Activated T-cell treated with anti-CD3 and anti-CD28 coated beads for 24 hours (primary cell): Measurements from ENCODE around the gene P2RX7.
A peak's percentile ranks its signal among the peaks of the same experiment; 100 is the strongest.

Experiments
- DNase-seq: peaks from one replicate; pipeline ENCODE4 v3.0.0-alpha.2; 2020; ENCODE audit warnings: low read depth

P2RX7 gene

DNA sequence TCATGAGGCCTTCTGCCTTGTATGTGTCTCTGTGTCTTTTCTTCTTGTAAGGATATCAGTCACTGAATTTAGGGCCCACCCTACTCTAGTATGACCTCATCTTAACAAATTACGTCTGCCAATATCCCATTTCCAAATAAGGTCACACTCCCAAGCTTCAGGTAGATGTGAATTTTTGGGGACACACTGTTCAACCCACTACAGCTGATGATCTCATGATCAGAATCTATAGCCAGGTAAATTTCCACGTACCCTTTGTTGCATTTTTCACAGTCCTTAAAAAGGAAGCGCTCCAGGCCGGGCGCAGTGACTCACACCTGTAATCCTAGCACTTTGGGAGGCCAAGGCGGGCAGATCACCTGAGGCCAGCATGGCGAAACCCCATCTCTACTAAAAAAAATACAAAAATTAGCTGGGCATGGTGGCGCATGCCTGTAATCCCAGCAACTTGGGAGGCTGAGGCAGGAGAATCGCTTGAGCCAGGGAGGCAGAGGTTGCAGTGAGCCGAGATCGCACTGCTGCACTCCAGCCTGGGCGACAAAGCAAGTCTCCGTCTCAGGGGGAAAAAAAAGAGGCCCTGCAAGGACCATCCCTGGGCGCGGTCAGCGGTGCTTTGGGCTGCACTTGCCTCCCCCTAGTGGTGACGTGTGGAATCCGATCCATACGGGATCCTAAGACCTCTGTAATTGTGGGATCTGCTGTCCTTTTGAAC, 97.3 kb downstream of the P2RX7 start:
- peak; percentile 33 for DNase-seq

DNA sequence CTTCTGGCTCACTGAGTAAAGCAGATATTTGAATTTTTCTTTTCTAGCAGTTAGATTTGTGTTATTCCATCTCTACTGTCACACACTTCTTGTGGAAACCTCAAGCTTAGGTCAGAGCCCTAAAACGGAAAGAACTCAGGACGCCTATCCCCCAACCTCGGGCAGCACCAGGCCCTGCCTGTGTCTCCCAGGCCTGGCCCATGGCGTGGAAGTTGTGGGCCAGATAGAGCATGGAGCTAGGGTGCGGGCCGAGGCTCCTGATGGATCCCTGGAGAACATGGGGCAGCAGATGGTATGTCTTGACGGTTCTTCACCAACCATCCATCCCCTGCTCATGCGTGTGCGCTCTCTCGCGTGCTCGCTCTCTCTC, 97.8 kb downstream of the P2RX7 start:
- no peak for DNase-seq

DNA sequence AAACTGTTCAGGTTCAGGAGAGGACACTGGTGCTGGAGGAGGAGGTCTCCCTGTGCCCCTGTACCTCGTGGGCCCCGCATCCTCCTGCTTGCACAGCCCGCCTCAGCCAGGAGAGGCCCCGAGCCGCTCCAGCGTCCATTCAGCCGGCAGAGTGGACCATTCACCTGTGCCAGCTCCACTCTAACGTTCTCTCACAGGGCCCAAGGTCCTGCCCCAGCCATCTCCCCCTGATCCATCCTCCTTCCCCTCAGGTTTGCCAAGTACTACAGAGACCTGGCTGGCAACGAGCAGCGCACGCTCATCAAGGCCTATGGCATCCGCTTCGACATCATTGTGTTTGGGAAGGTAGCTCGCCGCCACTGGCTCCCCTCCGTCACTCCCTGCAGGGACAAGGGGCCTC, 99.5 kb downstream of the P2RX7 start:
- no peak for DNase-seq

DNA sequence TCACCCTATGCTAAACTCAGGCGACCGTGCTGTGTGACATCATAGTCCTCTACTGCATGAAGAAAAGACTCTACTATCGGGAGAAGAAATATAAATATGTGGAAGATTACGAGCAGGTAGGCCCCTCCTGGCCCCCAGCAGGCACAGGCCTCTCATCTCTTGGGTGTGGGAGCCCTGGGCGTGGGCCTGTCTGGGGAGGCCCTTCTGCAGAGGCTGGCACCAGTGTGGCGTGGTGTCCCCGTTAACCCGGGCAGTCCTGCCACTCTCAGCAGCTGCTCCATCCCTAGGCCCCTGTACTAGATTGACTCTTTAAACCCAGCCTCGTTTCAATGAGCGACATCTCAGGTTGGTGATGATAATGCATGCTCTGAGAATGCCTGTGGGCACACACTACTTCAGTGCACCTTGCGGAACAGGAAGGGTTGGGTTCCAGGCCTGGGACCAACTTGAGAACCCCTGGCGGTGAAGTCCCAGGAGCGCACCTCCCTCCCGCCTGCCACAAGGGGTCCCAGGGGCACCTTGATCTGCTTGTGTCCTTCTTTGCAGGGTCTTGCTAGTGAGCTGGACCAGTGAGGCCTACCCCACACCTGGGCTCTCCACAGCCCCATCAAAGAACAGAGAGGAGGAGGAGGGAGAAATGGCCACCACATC, 100.4 kb downstream of the P2RX7 start:
- DNase-seq, result no peak

DNA sequence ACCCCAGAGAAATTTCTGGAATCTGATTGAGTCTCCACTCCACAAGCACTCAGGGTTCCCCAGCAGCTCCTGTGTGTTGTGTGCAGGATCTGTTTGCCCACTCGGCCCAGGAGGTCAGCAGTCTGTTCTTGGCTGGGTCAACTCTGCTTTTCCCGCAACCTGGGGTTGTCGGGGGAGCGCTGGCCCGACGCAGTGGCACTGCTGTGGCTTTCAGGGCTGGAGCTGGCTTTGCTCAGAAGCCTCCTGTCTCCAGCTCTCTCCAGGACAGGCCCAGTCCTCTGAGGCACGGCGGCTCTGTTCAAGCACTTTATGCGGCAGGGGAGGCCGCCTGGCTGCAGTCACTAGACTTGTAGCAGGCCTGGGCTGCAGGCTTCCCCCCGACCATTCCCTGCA, 100.9 kb downstream of the P2RX7 start:
- no peak for DNase-seq

DNA sequence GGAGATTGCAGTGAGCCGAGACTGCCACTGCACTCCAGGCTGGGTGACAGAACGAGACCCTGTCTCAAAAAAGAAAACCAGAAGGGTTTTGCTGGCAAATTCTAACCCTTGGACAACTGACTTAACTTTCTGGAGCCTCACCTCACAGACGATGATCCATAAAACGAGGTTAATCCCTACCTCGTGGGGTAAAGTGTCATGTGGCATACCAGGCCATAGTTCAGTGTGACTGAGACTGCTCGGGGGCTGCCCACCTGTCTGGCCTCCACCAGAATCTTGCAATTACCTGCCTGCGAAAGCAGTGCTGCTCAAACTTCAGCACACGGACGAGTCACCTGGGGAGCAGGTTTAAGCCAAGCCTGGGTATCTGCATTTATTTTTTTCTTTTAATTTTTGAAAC, 104.1 kb downstream of the P2RX7 start:
- DNase-seq, result no peak

DNA sequence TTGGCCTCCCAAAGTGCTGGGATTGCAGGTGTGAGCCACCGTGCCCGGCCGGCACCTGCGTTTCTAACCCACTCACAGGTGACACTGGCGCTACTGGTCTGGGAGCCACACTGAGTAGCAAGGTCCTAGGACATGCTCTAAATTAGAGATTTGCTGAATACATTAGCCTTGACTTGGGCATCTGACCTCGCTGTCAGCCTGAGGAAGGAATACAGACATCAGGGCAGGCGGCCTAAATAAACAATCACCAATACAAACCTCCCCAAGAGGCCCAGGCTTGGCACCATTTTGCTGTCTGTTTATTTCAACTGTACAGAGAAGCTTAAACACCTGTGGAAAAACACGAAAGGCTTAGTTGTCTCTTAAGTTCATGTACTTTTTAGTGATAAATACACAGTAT, 104.7 kb downstream of the P2RX7 start:
- DNase-seq, result no peak
